ENCODE measurements around the gene KLHL36. TPM values are rescaled to one million over a fixed set of nuclear protein-coding genes. Genes with fewer than 3 reads are reported as not detected.

The KLHL36 gene
- total RNA-seq, 1 experiment from 2014 or later: 79.0 TPM

- H2AFZ ChIP-seq (ENCODE audit: low read depth, low read length, poor library complexity, severe bottlenecking): no peak overlapping the region
- CTCF ChIA-PET: interaction anchor here (5.9 kb wide), 1 partner anchor 12 kb away, joined by 34 read pairs; no protein-coding TSS in a partner anchor
- ATAC-seq: no peak
- TF ChIP-seq, protein P1, sequence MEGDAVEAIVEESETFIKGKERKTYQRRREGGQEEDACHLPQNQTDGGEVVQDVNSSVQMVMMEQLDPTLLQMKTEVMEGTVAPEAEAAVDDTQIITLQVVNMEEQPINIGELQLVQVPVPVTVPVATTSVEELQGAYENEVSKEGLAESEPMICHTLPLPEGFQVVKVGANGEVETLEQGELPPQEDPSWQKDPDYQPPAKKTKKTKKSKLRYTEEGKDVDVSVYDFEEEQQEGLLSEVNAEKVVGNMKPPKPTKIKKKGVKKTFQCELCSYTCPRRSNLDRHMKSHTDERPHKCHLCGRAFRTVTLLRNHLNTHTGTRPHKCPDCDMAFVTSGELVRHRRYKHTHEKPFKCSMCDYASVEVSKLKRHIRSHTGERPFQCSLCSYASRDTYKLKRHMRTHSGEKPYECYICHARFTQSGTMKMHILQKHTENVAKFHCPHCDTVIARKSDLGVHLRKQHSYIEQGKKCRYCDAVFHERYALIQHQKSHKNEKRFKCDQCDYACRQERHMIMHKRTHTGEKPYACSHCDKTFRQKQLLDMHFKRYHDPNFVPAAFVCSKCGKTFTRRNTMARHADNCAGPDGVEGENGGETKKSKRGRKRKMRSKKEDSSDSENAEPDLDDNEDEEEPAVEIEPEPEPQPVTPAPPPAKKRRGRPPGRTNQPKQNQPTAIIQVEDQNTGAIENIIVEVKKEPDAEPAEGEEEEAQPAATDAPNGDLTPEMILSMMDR (IDR thresholded peaks at IDR 0.05 in 2 of 3, conservative IDR thresholded peaks at IDR 0.05 in 1 of 3; ENCODE audit: borderline replicate concordance in 1 of 3, insufficient read depth in 1 of 3, low read depth in 2 of 3, low read length in 2 of 3): no peak
- H3K9ac ChIP-seq (ENCODE audit: low read length): no peak overlapping the region
- peaks cover 0 to 4% of the 10 kb centered on the region in 2 experiments; a peak in 1 of 4 replicates for H3K4me1 ChIP-seq (ENCODE audit: control insufficient read depth in 1 of 2, insufficient read depth in 2 of 2, low read length in 2 of 2)
- BruUV-seq (replicated peaks): no TSS peak
- POLR2A ChIA-PET: interaction anchor here (1.1 kb wide), 1 partner anchor 12 kb away, joined by 3 read pairs; no protein-coding TSS in a partner anchor
- no peak for DNase-seq (ENCODE audit: low read depth, low spot score)
- H3K4me3 ChIP-seq (replicated peaks in 1 of 2; ENCODE audit: low read depth in 1 of 2, low read length in 2 of 2): no peak overlapping the region
- no peaks in the 10 kb centered on the region for H3K9me2 ChIP-seq (ENCODE audit: insufficient read depth)
- peaks cover 28% of the 10 kb centered on the region; the same call in 1 of the 2 replicates for H3K27me3 ChIP-seq (ENCODE audit: insufficient read depth, low read length)
- H3K4me2 ChIP-seq (ENCODE audit: low read length): no peak overlapping the region
- H3K36me3 ChIP-seq (ENCODE audit: control insufficient read depth in 1 of 2, insufficient read depth in 2 of 2, low read length in 2 of 2): no peaks in the 10 kb centered on the region
- no peaks in the 10 kb centered on the region for H3K9me3 ChIP-seq (ENCODE audit: control insufficient read depth in 1 of 2, insufficient read depth in 1 of 2, low read depth in 1 of 2, low read length in 2 of 2)
- no peaks in the 10 kb centered on the region for H4K20me1 ChIP-seq (ENCODE audit: insufficient read depth)
- no peak overlapping the region for H3K27ac ChIP-seq (ENCODE audit: low read depth, low read length)
- RAD21 ChIA-PET (ENCODE audit: low non-redundant PET in 1 of 2, low total read pairs in 2 of 2, uncharacterized antibody in 2 of 2, unreplicated experiment in 2 of 2): no interaction called here
- intact Hi-C loops (cut with micrococcal nuclease): no loop called here
- H3K79me2 ChIP-seq (ENCODE audit: insufficient read depth, low read length): no peaks in the 10 kb centered on the region
Observed at GRCh38 chr16:84684592-84684965, 36.3 kb downstream of the KLHL36 start.

GRCh38 chr16:84685210-84685609, 36.9 kb downstream of the KLHL36 start:
- no peak overlapping the region for H3K4me2 ChIP-seq (ENCODE audit: low read length)
- H3K9me3 ChIP-seq (ENCODE audit: control insufficient read depth in 1 of 2, insufficient read depth in 1 of 2, low read depth in 1 of 2, low read length in 2 of 2): no peaks in the 10 kb centered on the region
- TF ChIP-seq SIN3A (IDR thresholded peaks at IDR 0.05; ENCODE audit: low read depth) (no peak), RAD21 (IDR thresholded peaks at IDR 0.05; ENCODE audit: low read depth) (no peak), POLR2AphosphoS5 (IDR thresholded peaks at IDR 0.05; ENCODE audit: low read depth, low read length) (no peak)
- no peaks in the 10 kb centered on the region for H3K9me2 ChIP-seq (ENCODE audit: insufficient read depth)
- ChIA-PET RAD21 (ENCODE audit: low non-redundant PET in 1 of 2, low total read pairs in 2 of 2, uncharacterized antibody in 2 of 2, unreplicated experiment in 2 of 2) (no interaction called here), CTCF (interaction anchor here (1.3 to 5.9 kb wide), 2 partner anchors 12 to 41 kb away, joined by 3 to 34 read pairs; no protein-coding TSS in a partner anchor), POLR2A (interaction anchor here (1.1 kb wide), 1 partner anchor 13 kb away, joined by 3 read pairs; no protein-coding TSS in a partner anchor)
- BruUV-seq (replicated peaks): no TSS peak
- no peaks in the 10 kb centered on the region for H3K36me3 ChIP-seq (ENCODE audit: control insufficient read depth in 1 of 2, insufficient read depth in 2 of 2, low read length in 2 of 2)
- no peaks in the 10 kb centered on the region for H4K20me1 ChIP-seq (ENCODE audit: insufficient read depth)
- no peak overlapping the region for H2AFZ ChIP-seq (ENCODE audit: low read depth, low read length, poor library complexity, severe bottlenecking)
- peaks cover 23% of the 10 kb centered on the region; the same call in 1 of the 2 replicates for H3K27me3 ChIP-seq (ENCODE audit: insufficient read depth, low read length)
- ATAC-seq: no peak
- DNase-seq (ENCODE audit: low read depth, low spot score): no peak
- no peak overlapping the region for H3K4me3 ChIP-seq (replicated peaks in 1 of 2; ENCODE audit: low read depth in 1 of 2, low read length in 2 of 2)
- H3K4me1 ChIP-seq (ENCODE audit: control insufficient read depth in 1 of 2, insufficient read depth in 2 of 2, low read length in 2 of 2): peaks cover 0 to 4% of the 10 kb centered on the region in 2 experiments; a peak in 1 of 4 replicates
- H3K27ac ChIP-seq (ENCODE audit: low read depth, low read length): no peak overlapping the region
- H3K79me2 ChIP-seq (ENCODE audit: insufficient read depth, low read length): no peaks in the 10 kb centered on the region
- intact Hi-C loops (cut with micrococcal nuclease): no loop called here
- no peak overlapping the region for H3K9ac ChIP-seq (ENCODE audit: low read length)
